Measurements from ENCODE around the gene GPSM1.

GPSM1 gene

GRCh38 chr9:136289651-136290507 is 37.5 kb upstream of the GPSM1 start:
- no peak overlapping the region for H3K4me3 ChIP-seq (ENCODE audit: low read depth, low read length)
- no peak for DNase-seq (ENCODE audit: low read depth)

- H3K4me3 ChIP-seq (ENCODE audit: low read depth, low read length) = no peak overlapping the region
- DNase-seq (ENCODE audit: low read depth) = no peak
These were observed 36.8 kb upstream of the GPSM1 start for GRCh38 chr9:136290508-136291000.

GRCh38 chr9:136291306-136292025 is 35.9 kb upstream of the GPSM1 start:
- DNase-seq (ENCODE audit: low read depth) = no peak
- H3K4me3 ChIP-seq (ENCODE audit: low read depth, low read length) = no peak overlapping the region

- DNase-seq (ENCODE audit: low read depth) = no peak
These were observed 35.3 kb upstream of the GPSM1 start for GRCh38 chr9:136292026-136292538.

GRCh38 chr9:136292591-136293448 is 34.5 kb upstream of the GPSM1 start:
- no peak overlapping the region for H3K4me3 ChIP-seq (ENCODE audit: low read depth, low read length)
- DNase-seq (ENCODE audit: low read depth) = no peak

More at GRCh38 chr9:136292026-136292538, 35.3 kb upstream of the GPSM1 start:
- H3K4me3 ChIP-seq (ENCODE audit: low read depth, low read length) = no peak overlapping the region

GRCh38 chr9:136293476-136294077 is 33.8 kb upstream of the GPSM1 start:
- no peak overlapping the region for H3K4me3 ChIP-seq (ENCODE audit: low read depth, low read length)
- no peak for DNase-seq (ENCODE audit: low read depth)

GRCh38 chr9:136294437-136294836 is 32.9 kb upstream of the GPSM1 start:
- DNase-seq (ENCODE audit: low read depth) = no peak
- H3K4me3 ChIP-seq (ENCODE audit: low read depth, low read length) = no peak overlapping the region

- no peak for DNase-seq (ENCODE audit: low read depth)
- no peak overlapping the region for H3K4me3 ChIP-seq (ENCODE audit: low read depth, low read length)
These were observed 32.3 kb upstream of the GPSM1 start for GRCh38 chr9:136295055-136295454.

GRCh38 chr9:136295542-136296433 is 31.6 kb upstream of the GPSM1 start:
- H3K4me3 ChIP-seq (ENCODE audit: low read depth, low read length) = no peak overlapping the region
- DNase-seq (ENCODE audit: low read depth) = no peak

- DNase-seq (ENCODE audit: low read depth) = no peak
- H3K4me3 ChIP-seq (ENCODE audit: low read depth, low read length) = no peak overlapping the region
These were observed 30.8 kb upstream of the GPSM1 start for GRCh38 chr9:136296434-136297015.

GRCh38 chr9:136297016-136297691 is 30.2 kb upstream of the GPSM1 start:
- no peak for DNase-seq (ENCODE audit: low read depth)
- H3K4me3 ChIP-seq (ENCODE audit: low read depth, low read length) = no peak overlapping the region

- H3K4me3 ChIP-seq (ENCODE audit: low read depth, low read length) = no peak overlapping the region
- no peak for DNase-seq (ENCODE audit: low read depth)
These were observed 29.3 kb upstream of the GPSM1 start for GRCh38 chr9:136297766-136298735.

- DNase-seq (ENCODE audit: low read depth) = no peak
- H3K4me3 ChIP-seq (ENCODE audit: low read depth, low read length) = no peak overlapping the region
These were observed 28.2 kb upstream of the GPSM1 start for GRCh38 chr9:136299116-136299515.

- no peak for DNase-seq (ENCODE audit: low read depth)
- H3K4me3 ChIP-seq (ENCODE audit: low read depth, low read length) = no peak overlapping the region
These were observed 27.8 kb upstream of the GPSM1 start for GRCh38 chr9:136299541-136299940.

- no peak overlapping the region for H3K4me3 ChIP-seq (ENCODE audit: low read depth, low read length)
- DNase-seq (ENCODE audit: low read depth) = no peak
These were observed 27.3 kb upstream of the GPSM1 start for GRCh38 chr9:136300016-136300545.

- no peak for DNase-seq (ENCODE audit: low read depth)
- no peak overlapping the region for H3K4me3 ChIP-seq (ENCODE audit: low read depth, low read length)
These were observed 26.5 kb upstream of the GPSM1 start for GRCh38 chr9:136300866-136301265.

Measured in skeletal muscle cell (primary cell).